CD14-positive monocyte (primary cell): ENCODE measurements around the gene BRMS1. TPM values are rescaled to one million over a fixed set of nuclear protein-coding genes. Genes with fewer than 3 reads are reported as not detected.
"Not testable (repeated sequence)": the region's sequence is repeated elsewhere in the genome, so short reads cannot be mapped to it uniquely, and the experiment has no call there.

ENCODE experiments used
- DNase-seq, 3 donors: peaks; one replicate each; pipeline ENCODE4 v3.0.0-alpha.2; 2011 to 2022
- H2AFZ ChIP-seq: 2 replicates; pipeline ENCODE4 v1.6.0; 2012; ENCODE audit warnings: mild to moderate bottlenecking, low read depth, low read length, inconsistent platforms; ENCODE audit not compliant: insufficient read depth, poor library complexity, severe bottlenecking
- H3K27ac ChIP-seq, 2 donors: 1 replicate in 1 of 2; 2 replicates in 1 of 2; pipeline ENCODE4 v1.5.1; 2012 to 2013; ENCODE audit warnings: low read length in 2 of 2, control low read depth in 1 of 2, inconsistent platforms in 1 of 2, low read depth in 1 of 2, mild to moderate bottlenecking in 1 of 2
- H3K27me3 ChIP-seq, 2 donors: one replicate each; pipeline versions ENCODE4 v1.6.0 to v1.6.1; 2011 to 2013; ENCODE audit warnings: low read length in 2 of 2; ENCODE audit not compliant: control insufficient read depth in 2 of 2, insufficient read depth in 2 of 2
- H3K36me3 ChIP-seq, 2 donors: replicated peaks in 1 of 2; 1 replicate in 1 of 2; 2 replicates in 1 of 2; pipeline versions ENCODE4 v1.5.1 to v1.6.1; 2012 to 2013; ENCODE audit warnings: low read length in 2 of 2, control low read depth in 1 of 2, inconsistent platforms in 1 of 2, mild to moderate bottlenecking in 1 of 2; ENCODE audit not compliant: insufficient read depth in 2 of 2, control insufficient read depth in 1 of 2
- H3K4me1 ChIP-seq, 2 donors: 1 replicate in 1 of 2; 2 replicates in 1 of 2; pipeline versions ENCODE4 v1.5.1 to v1.6.1; 2012 to 2013; ENCODE audit warnings: low read length in 2 of 2, control low read depth in 1 of 2, inconsistent platforms in 1 of 2, mild to moderate bottlenecking in 1 of 2, moderate library complexity in 1 of 2; ENCODE audit not compliant: insufficient read depth in 2 of 2, control insufficient read depth in 1 of 2
- H3K4me2 ChIP-seq: replicated peaks from 2 replicates; pipeline ENCODE3; 2012; ENCODE audit warnings: low read length, moderate library complexity, mild to moderate bottlenecking; ENCODE audit not compliant: poor library complexity, severe bottlenecking; ENCODE audit errors: extremely low read depth
- H3K4me3 ChIP-seq, 3 experiments: fragments of 200-600 bp in 1 of 3; sonication (generic) in 1 of 3; replicated peaks in 1 of 3; 1 replicate in 2 of 3; 2 replicates in 1 of 3; pipeline ENCODE4 v1.5.1; 2011 to 2013; ENCODE audit warnings: low read length in 3 of 3, mild to moderate bottlenecking in 3 of 3, control low read depth in 2 of 3, low read depth in 2 of 3, inconsistent platforms in 1 of 3, moderate library complexity in 1 of 3
- H3K79me2 ChIP-seq: 2 replicates; pipeline ENCODE4 v1.6.0; 2012; ENCODE audit warnings: mild to moderate bottlenecking, control low read depth, inconsistent platforms, low read length, moderate library complexity; ENCODE audit not compliant: insufficient read depth
- H3K9ac ChIP-seq: 2 replicates; pipeline ENCODE4 v1.6.0; 2017; ENCODE audit warnings: low read length, mild to moderate bottlenecking; ENCODE audit not compliant: insufficient read depth, poor library complexity, severe bottlenecking
- H3K9me3 ChIP-seq, 2 donors: replicated peaks in 1 of 2; 1 replicate in 1 of 2; 2 replicates in 1 of 2; pipeline versions ENCODE4 v1.5.1 to v1.6.1; 2012 to 2013; ENCODE audit warnings: low read length in 2 of 2, control low read depth in 1 of 2; ENCODE audit not compliant: control insufficient read depth in 1 of 2, insufficient read depth in 1 of 2
- H4K20me1 ChIP-seq: 2 replicates; pipeline ENCODE4 v1.6.0; 2012; ENCODE audit warnings: mild to moderate bottlenecking, low read length, control low read depth, moderate library complexity; ENCODE audit not compliant: insufficient read depth
- H3K27ac Mint-ChIP-seq, 7 donors: one replicate each; pipeline ENCODE4 v1.8.0; 2020; ENCODE audit warnings: mild to moderate bottlenecking in 7 of 7, mixed read lengths in 7 of 7, moderate library complexity in 6 of 7, inconsistent platforms in 2 of 7
- H3K27me3 Mint-ChIP-seq, 3 donors: one replicate each; pipeline ENCODE4 v1.8.0; 2021 to 2022; ENCODE audit warnings: low read depth in 3 of 3, mild to moderate bottlenecking in 3 of 3, mixed read lengths in 3 of 3, moderate library complexity in 3 of 3, inconsistent platforms in 1 of 3
- H3K36me3 Mint-ChIP-seq, 2 donors: one replicate each; pipeline ENCODE4 v1.8.0; 2020; ENCODE audit warnings: mixed read lengths in 2 of 2, inconsistent platforms in 1 of 2, mild to moderate bottlenecking in 1 of 2
- H3K4me1 Mint-ChIP-seq: one replicate; pipeline ENCODE4 v1.8.0; 2020; ENCODE audit warnings: mild to moderate bottlenecking, mixed read lengths
- H3K4me3 Mint-ChIP-seq, 2 donors: one replicate each; pipeline ENCODE4 v1.8.0; 2020; ENCODE audit warnings: mild to moderate bottlenecking in 2 of 2, mixed read lengths in 2 of 2, moderate library complexity in 1 of 2
- H3K9me3 Mint-ChIP-seq, 7 donors: one replicate each; pipeline ENCODE4 v1.8.0; 2020 to 2022; ENCODE audit warnings: mixed read lengths in 7 of 7, mild to moderate bottlenecking in 6 of 7, moderate library complexity in 6 of 7, inconsistent platforms in 2 of 7
- CTCF ChIP-seq: fragments of 200-600 bp; IDR thresholded peaks from one replicate; pipeline ENCODE4 v1.8.0; 2022; ENCODE audit warnings: antibody characterized with exemption, mild to moderate bottlenecking
- WGBS: methylation state at CpG from one replicate; pipeline ENCODE4 v1.1.5; 2013; ENCODE audit warnings: missing lambda C conversion rate; ENCODE audit not compliant: insufficient coverage; 5-methylcytosine and 5-hydroxymethylcytosine counted together
- intact Hi-C, 2 donors: fragments of 100-400 bp; cut with micrococcal nuclease; formaldehyde crosslinking; loops; one replicate each; pipeline versions ENCODE4 v1.15.0 to v1.15.1; 2023
- polyA plus RNA-seq, 3 donors: library from polyadenylated mRNA; depleted of rRNA in 1 of 3; unstranded in 2 of 3; stranded (reverse) in 1 of 3; fragments of 300-500 nt in 2 of 3; fragments of >200 nt in 1 of 3; fragmentation: Illumina TruSeq in 2 of 3; gene quantifications; 1 replicate in 2 of 3; 2 replicates in 1 of 3; pipeline ENCODE4 v1.2.3, GENCODE V29; 2012 to 2021

BRMS1 gene
- polyA plus RNA-seq, 3 donors, result 49.0 to 65.2 (median 62.0) TPM

GRCh38 chr11:66311965-66312548 is 32.8 kb downstream of the BRMS1 start:
- peaks cover 32 to 42% of the 10 kb centered on the region in 2 donors for H3K4me1 ChIP-seq
- peak overlapping the region; percentile 90 for H3K4me2 ChIP-seq
- intact Hi-C loops, result loop anchor here (1.0 to 10.0 kb wide), 4 partner anchors 16 to 77 kb away; partner anchors contain the start of gene BRMS1 (in 1 of the 2)
- TF ChIP-seq CTCF, result peak; percentile 98
- no peaks in the 10 kb centered on the region for H3K27me3 ChIP-seq
- no peaks in the 10 kb centered on the region for H3K36me3 ChIP-seq
- H3K9ac ChIP-seq, result peak overlapping the region; percentile 69
- Mint-ChIP-seq H3K9me3 (peaks cover 0 to 2% (median 0%) of the 10 kb centered on the region in 7 donors), H3K4me3 (peak overlapping the region; percentile 92 to 98), H3K27me3 (peaks cover 8 to 17% (median 13%) of the 10 kb centered on the region in 3 donors), H3K27ac (peak overlapping the region; percentile 96 to 99 (median 97)), H3K36me3 (peaks cover 0 to 2% of the 10 kb centered on the region in 2 donors), H3K4me1 (peaks cover 25% of the 10 kb centered on the region)
- DNase-seq, result peak; percentile 78 to 85 (median 83)
- H4K20me1 ChIP-seq, result no peaks in the 10 kb centered on the region
- no peaks in the 10 kb centered on the region for H3K9me3 ChIP-seq
- peak overlapping the region; percentile 40 to 90 (median 69) for H3K4me3 ChIP-seq
- WGBS, result under 1% methylated on average over 44 of the region's 44 CpGs
- H3K79me2 ChIP-seq, result no peaks in the 10 kb centered on the region
- H2AFZ ChIP-seq, result peak overlapping the region; percentile 85
- peak overlapping the region; percentile 85 to 90 for H3K27ac ChIP-seq

- TF ChIP-seq CTCF, result no peak
- Histone ChIP-seq H3K4me3 (peak overlapping the region; percentile 40 to 90 (median 69)), H3K9me3 (no peaks in the 10 kb centered on the region), H2AFZ (peak overlapping the region; percentile 85), H3K36me3 (no peaks in the 10 kb centered on the region), H3K27ac (peak overlapping the region; percentile 85 to 90), H3K9ac (peak overlapping the region; percentile 69), H3K27me3 (no peaks in the 10 kb centered on the region), H4K20me1 (no peaks in the 10 kb centered on the region), H3K79me2 (no peaks in the 10 kb centered on the region), H3K4me2 (peak overlapping the region; percentile 90), H3K4me1 (peaks cover 28 to 37% of the 10 kb centered on the region in 2 donors)
- intact Hi-C loops, result loop anchor here (1.0 to 10.0 kb wide), 2 partner anchors 73 to 78 kb away; no protein-coding TSS in a partner anchor
- Mint-ChIP-seq H3K9me3 (peaks cover 0 to 2% (median 0%) of the 10 kb centered on the region in 7 donors), H3K27ac (peak overlapping the region; percentile 96 to 99 (median 97)), H3K27me3 (peaks cover 8 to 18% (median 12%) of the 10 kb centered on the region in 3 donors), H3K4me3 (peak overlapping the region; percentile 92 to 98), H3K4me1 (peaks cover 24% of the 10 kb centered on the region), H3K36me3 (peaks cover 0 to 2% of the 10 kb centered on the region in 2 donors)
- WGBS, result 34% methylated on average over 16 of the region's 26 CpGs
- no peak for DNase-seq
These were observed 33.4 kb downstream of the BRMS1 start for GRCh38 chr11:66311470-66311964.

- H3K27me3 ChIP-seq, H3K9me3 Mint-ChIP-seq, H3K36me3 ChIP-seq, H3K4me3 ChIP-seq, H3K4me3 Mint-ChIP-seq, H3K27ac Mint-ChIP-seq, H3K9ac ChIP-seq, H3K36me3 Mint-ChIP-seq, H2AFZ ChIP-seq, H3K27ac ChIP-seq, H3K4me2 ChIP-seq, DNase-seq, H3K79me2 ChIP-seq, H3K9me3 ChIP-seq, H4K20me1 ChIP-seq: not testable (repeated sequence)
- intact Hi-C loops, result loop anchor here (1.0 to 10.0 kb wide), 2 partner anchors 74 to 78 kb away; no protein-coding TSS in a partner anchor
- H3K4me1 ChIP-seq, result peaks cover 25 to 33% of the 10 kb centered on the region in 2 donors
- Mint-ChIP-seq H3K27me3 (peaks cover 9 to 17% (median 12%) of the 10 kb centered on the region in 3 donors), H3K4me1 (peaks cover 24% of the 10 kb centered on the region)
- WGBS, result 91% methylated on average over 9 of the region's 18 CpGs
These were observed 34.0 kb downstream of the BRMS1 start for GRCh38 chr11:66310803-66311440.
